Inflammatory macrophage treated with lipopolysaccharide for 1 hour (primary cell): ENCODE data around the gene C3orf62.

ENCODE experiments used
- DNase-seq, 2 donors: peaks; one replicate each; pipeline ENCODE4 v3.0.0-alpha.2; 2020 to 2022

The C3orf62 gene

DNA sequence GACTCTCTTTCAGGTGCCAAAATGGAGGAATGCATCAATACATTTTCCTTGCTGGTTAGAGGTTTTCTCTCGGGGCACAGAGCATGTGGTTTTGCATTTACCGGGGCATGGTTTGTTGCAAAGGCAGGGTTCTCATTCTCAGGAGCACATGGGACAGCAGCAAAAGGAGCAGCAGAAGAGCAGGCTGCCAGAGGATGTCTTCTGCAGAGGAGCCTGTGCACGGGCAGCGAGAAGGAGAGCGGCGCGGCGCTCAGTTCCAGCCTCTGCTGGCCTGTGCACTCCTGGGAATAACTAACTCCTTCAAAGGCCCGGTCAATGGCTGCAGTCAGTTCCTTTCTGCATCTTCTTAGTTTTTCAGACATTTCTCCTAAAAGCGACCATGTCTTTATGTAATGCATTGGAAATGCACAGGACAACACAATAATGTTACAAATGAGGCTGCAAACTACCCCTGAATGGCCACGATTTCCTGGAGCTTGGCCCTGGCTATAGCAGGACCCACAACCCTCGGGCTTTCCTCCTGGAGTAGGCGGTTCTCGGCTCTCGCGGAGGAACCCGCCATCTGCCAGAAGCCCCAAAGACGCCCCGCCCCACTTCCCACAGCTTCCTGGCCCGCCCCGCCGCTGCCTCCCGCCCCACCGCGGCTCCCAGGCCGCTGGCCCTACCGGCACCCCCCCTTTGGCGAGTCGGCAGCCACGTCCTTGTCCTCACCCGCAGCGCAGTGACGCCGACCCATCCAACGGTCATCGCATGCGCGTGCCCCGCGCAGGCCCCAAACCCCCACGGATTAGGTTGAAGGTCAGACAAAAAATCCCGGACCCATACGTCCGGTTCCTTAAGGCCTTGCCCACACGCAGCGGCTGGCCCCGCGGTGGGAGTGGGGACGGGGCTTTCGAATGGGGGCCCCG lies at the start of gene C3orf62:
Gene C3orf62, minus strand, starts transcription at position 758 of the 908 bp plus-strand sequence. Its CDS starts 360 bp downstream, at position 398.
- DNase-seq: peak; percentile 82 to 85

DNA sequence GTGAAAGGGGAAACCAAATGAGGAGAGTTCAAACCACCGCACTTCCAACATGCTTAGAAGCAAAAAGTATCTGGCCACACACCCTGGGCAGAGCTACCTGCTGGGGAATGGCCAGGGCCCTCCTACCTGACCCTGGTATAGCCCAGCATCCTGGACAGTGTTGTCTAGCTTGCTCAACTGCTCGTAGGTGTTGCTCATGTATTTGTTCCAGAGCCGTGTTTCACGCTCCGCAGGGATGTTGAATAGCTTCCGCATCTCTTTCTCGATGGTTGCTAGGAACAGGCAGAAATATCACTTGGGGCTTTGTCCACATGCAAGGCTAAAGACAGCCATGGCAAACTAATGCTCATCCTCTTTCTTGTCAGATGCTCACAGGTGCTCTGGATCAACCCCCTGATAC lies 47.7 kb upstream of the C3orf62 start:
- DNase-seq: no peak

DNA sequence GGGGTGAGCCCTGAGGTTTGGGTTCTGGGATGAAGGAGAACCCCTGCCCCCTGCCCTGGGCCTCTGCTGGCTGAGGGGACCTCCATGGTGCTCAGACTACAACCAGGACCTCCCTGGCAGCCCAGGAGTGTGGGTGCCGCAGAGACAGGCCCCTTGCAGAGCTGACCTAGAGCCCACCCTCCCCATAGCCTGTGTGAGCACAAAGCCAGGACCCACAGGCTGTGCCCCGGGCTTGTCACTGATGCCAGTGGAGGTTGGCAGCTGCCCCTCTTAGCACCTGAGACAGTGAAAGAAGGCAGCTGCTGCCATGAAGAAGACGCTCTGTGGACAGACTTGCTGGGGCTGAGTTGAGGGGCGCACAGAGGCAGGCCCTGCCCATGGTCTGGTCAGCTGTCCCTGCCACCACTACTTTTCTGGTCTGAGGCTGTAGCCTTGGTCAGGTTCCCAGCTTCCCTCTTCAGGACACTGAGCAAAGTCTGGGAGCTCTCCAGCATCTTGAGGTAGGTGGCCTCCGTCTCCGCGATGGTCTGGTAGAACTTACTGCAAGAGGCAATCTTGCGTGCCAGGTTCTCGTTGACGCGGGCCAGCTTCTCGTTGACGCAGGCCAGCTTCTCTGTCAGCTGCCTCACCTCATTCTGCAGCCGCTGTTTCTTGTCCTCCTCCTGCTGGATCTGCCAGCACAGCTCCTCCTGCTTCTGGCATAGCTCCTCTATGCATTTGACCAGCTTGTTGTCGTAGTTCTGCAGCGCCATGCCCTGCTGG lies 39.8 kb upstream of the C3orf62 start:
- no peak for DNase-seq

DNA sequence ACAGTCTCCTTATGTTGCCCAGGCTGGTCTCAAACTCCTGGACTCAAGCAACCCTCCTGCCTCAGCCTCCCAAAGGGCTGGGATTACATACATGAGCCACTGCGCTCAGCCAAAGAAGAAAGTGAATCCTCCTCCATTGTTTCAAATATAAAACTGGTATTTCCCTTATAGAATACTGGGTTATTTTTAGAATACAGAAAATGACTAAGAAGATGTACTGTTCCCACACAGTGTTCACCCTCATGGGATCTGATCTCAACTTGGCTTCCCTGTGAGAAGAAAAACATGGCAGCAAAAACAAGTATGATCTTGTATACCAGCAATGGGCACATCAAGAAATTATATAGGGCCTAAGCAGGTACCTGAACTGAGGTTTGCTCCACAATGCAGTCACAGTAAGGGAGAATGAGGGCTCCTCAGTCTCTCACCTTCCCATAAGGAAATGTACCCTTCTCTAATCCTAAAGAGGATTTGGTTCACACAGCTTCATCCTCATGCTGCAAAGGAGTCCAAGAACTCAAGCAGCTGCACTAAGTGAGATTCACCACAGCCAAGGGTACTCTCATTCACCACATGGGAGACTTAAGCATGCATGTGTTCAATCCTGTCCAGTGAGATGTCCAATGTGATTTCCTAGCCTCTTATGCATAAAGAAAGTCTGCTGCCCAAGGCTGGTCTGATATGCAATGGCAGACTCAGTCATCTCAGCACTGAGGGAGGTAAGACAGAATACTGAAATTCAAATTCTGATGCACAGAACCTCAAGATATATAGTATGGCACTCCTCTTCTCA lies 37.1 kb upstream of the C3orf62 start:
- DNase-seq: peak; percentile 42 to 88

DNA sequence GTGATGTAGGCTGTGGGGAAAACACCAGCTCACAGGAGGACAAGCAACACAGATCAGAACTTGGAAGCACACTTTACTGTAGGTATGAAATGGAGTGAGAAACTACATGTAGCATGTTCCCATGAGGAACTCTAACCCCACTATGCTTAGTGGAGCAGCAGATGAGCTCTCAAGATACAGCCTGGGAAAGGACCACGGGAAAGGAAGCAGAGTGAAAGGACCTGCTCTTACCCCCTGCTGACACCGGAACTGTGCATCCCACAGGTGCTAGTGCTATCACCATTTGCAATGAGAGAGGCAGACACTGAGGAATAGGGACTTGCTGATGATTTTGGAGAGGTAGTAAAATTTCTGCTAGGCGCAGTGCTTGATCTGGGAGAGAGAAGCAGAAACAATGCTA lies 34.3 kb upstream of the C3orf62 start:
- no peak for DNase-seq

DNA sequence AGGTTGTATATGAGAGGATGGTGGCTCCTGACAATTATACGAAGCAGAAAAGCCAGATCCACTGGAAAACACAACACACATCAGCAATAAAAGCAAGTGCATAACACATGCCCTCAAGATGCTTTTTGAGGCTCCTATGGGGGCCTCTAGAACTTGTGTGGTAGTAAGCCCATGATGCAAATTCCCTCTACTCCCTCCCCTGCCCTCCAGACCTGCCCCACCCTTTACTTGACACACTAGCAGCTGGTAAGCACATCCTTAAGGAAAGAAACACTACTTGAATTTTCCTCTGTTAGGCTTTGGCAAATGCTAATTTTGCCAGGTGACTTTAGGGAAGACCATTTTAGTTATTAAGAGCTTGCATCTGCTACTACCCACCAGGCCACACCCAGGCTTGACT lies 33.6 kb upstream of the C3orf62 start:
- DNase-seq: no peak

DNA sequence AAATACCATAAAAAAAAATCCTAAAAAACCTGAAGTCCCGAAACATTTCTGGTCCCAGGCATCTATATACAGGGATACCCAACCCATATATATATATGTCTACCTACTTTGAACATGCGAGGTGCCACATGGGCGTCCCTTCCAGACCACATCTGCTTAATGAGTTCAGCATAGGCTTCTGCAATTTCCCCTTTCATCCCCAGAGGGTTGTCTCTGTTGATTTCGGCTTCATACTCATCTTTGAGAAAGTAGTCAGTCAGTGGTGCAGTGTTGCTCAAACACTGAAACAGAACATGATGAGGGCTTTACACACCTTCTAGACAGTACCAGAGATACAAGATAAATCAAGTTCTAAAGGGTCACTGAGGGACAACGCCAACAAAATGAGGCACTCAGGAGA lies 28.6 kb upstream of the C3orf62 start:
- DNase-seq: no peak

DNA sequence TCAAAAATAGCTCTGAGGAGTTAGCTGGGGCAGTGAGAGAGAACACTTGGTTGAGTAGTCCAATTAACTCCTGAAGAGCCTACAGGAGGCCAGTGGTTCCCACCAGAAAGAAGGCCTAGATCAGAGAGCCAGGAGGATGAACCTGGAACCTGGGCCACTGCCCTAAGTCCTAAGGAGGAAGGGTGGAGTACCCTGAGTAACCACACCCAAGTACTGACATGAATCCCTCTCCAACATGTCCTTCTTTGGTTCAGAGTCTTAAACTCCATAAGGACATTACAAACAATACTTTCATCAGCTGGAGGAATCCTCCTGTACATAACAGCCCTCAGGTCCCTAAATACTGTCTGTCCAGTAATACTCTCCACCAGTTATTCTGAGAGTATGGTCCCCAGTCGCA lies 25.6 kb upstream of the C3orf62 start:
- no peak for DNase-seq

DNA sequence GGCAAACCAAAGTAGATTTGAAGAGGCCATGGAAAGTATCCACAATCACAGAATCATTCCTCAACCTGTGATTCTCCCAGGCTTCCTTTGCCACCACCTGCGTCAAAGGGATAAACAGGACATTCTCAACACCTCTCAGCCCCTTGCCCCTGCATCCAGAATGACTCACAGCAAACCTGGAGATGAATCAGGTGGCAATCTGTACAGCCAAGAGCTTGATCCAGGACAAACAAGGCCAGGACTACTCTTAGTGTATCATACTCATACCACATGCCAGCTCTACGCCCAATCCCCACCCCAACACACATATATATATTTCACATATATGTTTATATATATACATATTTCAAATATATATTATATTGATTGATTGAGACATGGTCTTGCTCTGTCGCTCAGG lies 23.6 kb upstream of the C3orf62 start:
- no peak for DNase-seq

DNA sequence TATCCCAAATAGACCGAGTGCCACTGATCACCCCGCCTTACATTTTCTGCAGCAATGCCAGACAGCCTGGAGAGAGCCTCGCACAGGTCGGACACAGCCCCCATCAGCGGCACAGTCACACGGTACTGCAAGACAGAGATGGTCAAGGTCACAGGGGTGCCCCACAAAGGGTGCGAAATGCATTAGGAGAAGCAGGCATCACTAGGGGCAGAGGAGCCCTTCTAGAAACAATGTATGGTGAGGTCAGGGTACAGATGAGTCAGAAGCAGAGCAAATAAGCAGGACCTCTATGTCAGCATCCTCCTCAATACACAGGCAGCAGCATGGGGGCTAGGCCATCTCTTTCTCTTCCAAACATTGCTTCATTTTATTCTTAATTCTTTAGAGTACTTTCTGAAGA lies 21.5 kb upstream of the C3orf62 start:
- no peak for DNase-seq

DNA sequence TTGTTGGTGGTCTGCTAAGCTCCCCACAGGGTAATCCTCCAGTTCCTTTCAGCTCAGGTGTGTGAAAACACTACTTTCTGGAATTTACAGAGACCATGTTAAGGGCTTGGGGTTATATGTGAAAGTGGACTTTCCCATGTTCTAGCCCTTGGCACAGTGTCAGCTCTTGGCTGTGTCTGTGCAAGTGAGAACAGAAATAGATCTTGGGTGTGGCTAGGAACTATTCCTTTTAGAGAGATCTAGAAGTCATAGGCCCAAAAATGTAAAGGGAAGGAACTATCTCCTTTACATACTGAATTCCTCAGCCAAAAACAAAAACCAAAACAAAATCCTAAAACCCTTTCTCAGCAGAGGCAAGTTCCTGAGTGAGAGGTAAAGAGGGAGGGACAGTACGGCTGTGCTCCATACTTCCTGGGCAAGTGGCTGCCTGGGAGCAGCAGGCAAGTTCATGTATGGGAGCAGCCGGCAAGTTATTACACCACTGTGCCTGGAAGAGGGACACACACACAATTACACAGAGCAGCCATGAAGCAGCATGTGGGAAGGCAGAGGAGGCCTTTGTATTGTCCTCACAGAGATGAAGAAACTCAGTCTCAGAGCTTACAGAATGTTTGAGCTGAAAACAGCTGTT lies 19.9 kb upstream of the C3orf62 start:
- peak; percentile 27 to 44 for DNase-seq

DNA sequence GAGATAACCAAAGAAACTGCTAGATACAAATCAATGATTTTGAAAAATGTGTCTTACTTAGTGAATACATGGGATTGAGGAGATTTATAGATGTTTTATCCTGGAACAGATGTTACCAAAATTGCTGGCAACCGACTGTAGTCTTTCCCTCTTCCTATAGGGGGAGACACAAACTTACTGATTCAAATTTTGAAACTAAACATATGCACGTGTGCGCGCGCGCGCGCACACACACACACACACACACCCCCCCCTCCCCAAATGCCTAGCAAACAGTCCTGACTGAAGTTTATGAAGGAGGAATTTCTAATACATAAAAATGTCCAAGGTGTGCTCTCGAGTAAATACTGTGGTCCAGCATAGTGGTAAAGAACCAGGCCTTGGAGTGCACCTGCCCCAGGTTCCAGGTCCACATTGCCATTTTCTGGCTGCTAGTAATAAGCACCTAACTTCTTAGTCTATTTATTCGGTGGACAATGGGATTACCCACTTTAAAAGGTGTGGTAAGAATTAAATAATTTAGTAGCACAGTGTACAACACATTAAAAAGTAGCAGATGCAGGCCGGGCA lies 18.5 kb upstream of the C3orf62 start:
- DNase-seq: peak; percentile 31 to 67

DNA sequence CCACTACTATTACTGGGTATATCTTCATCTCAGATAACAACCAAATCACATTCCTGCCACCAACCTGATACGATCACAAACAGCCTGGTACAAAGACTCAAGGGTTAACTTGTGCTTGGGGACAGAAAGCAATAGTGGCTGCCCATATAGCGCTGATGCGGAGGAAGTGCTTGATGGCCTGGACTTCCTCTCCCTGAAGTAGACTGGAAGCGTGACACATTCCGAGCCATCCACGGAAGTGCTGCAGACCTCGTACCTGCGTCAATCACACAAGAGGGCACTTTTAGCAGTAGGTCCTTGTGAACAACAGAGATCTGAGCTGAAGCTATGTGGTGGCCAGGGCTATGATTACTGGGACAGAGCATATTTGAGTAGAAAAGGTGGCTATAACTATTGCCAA lies 17.3 kb upstream of the C3orf62 start:
- no peak for DNase-seq

DNA sequence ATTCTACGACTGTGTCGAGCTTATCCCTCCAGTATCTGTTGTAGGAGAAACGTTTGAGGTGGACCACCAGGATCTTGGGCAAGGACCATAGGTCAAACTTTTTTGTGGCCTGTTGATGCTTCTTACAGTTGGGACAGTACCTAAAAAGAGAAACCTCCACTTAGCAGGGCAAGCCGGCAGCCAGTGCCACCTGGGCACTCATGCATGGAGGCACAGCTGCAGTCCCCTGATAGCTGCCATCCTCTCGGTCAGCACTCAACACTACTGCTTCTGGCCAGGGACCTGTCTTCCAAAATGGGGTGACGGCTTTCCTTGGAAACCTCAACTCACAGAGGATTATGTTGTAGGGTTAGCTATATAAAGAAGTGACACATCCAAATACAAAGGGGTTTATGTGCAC lies 7.0 kb upstream of the C3orf62 start:
- no peak for DNase-seq

DNA sequence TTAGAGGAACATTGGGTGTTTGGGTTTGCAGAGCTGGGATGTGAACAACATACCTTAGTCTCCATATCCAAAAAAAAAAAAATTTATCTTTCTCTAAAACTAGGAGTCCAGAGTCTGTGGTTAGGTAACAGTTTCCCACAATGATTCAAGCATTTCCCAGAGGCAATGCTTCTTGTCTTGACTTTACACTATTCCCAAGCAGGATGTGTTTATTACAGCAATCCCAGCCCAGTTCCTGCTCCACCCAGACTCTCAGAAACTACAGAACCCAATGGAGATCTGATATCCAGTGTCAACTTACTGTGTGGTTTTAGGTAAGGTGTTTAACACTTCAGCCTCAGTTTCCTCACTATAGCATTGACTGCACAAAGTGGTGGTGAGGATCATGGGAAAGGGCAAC lies 2.3 kb upstream of the C3orf62 start:
- DNase-seq: no peak

DNA sequence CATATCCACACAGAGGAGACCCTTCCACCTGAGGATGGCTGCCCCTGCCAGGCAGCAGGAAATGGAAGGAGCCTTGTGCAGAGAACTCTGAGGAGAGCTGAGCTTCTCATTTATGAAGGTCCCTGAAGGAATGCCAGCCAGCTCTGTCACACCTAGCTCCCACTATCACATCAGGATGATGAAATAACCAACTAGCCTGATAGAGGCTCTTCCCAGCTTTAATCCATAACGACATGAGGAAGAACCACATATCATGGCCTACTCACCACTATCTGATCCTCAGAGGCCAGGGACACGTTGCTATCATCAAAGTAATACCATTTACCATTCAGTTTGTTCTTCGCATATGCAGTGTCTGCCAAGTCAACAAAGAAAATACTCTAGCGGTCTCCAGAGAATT lies 1.5 kb upstream of the C3orf62 start:
- DNase-seq: no peak

DNA sequence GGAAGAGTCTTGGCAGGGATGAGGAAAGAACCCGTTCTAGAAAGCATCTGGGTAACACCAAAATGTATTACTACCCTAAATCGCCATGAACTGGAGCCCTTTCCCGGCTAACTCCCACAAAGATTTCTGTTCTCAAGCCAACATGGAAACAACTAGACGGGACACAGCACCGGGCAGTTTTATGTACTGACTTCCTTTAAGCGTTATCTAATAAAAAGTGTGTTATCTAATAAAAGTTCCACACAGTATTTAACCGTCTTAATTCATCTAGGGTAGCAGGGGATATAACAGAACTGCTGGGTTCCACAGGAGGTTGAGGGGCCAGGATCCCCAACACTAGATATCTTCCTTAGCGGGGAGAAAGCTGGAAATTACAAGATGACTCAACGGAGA lies 347 bp upstream of the C3orf62 start:
- DNase-seq: no peak

DNA sequence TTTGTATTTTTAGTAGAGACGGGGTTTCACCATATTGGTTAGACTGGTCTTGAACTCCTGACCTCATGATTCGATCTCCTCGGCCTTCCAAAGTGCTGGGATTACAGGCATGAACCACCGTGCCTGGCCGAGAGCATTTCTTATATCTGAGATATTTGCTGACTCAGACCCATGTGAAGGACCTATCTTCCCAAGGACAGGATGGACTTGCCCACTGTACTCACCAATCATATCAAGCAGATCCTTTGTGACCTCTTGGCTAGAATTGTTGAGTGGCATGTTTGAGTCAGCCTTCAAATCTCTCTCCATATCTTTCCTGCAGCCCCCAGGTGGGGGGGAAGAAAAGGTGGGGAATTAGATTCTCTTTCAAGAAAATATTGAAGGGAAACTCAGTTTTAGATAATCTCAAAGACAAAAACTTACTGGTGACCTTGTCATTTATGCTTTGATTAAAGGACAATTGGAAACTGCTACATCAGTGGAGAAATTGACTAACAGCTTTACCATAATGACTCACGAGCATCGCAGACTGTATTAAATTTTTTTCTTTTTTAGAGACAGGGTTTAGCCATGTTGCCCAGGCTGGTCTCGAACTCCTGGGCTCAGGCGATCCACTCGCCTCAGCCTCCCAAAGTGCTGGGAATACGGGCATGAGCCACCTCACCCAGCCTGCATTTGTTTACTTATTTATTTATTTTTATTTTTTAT lies 3.1 kb downstream of the C3orf62 start:
- no peak for DNase-seq

DNA sequence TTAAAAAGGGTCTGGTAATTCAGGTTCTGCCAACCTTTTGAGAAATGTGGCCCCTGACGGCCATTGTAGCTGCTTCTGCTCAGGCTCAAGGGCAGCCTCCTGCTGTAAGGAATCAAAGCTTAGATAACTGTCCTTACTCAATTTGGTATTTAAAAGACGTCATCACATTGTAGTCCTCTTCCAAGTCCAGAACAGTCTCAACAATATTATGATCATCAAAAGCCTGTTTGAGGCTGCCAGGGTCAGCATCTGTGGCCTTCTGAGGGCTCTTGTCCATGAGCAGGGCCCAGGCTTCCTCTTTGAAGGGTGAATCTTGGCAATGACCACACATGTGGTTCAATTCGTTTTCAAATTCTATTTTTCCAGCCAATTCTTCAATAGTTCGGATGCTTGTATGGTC lies 6.0 kb downstream of the C3orf62 start:
- no peak for DNase-seq

DNA sequence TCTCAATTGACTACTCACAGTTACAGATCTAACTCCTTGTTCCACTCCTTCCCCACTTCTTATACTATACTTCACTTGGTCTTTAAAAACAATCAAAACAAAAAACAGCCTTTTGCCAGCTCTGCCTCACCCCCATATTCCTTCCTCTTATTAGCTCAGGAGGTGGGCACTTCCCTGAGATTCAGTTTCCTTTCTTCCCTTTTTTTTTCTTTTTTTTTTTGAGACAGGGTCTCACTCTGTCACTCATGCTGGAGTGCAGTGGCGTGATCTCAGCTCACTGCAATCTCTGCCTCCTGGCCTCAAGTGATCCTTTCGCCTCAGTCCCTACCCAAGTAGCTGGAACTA lies 6.9 kb downstream of the C3orf62 start:
- DNase-seq: no peak

DNA sequence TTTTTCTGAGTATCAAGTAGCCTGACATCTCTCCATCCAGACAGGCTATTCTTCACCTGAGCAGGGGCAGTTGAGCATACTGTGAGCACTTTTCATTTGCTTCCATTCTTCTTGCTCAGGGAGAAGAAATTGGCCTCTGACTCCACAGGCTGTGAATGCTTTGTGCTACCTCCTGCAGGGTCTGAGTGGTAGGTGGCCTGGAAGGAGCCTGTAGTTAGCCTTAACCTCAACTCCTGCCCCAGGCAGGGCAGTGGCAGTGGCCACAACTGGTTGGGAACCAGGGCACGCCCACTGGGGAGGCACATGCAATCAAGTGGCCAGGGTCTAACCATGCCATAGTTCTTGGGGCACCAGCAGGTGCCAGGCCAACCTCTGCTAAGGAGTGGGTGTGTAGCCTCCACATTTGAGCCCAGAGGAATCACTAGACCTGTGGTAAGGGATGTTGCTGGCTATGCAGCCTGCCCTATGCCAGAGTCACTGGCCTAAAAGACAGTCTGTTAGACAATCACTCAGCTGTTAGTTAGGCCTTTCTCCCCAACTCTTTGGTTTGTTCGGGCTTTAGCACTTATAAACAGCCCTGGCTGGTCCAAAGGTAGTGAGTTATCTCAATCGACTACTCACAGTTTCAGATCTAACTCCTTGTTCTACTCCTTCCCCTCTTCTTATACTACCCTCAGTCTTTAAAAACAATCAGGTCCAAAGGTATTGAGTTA lies 7.4 kb downstream of the C3orf62 start:
- DNase-seq: no peak
